Endothelial cell of umbilical vein (primary cell): ENCODE data around the gene UBE3B. TPM values are rescaled to one million over a fixed set of nuclear protein-coding genes. Genes with fewer than 3 reads are reported as not detected.

Source experiments
- BruUV-seq: library from RNA; stranded (reverse); fragments of 400-500 nt; replicated peaks from 2 replicates; lab custom pipeline; 2021; lab: Mats Ljungman, UMichigan
- CTCF ChIA-PET: fragments of 300-600, 350-600 bp; sonication (Branson Sonifier 250); formaldehyde crosslinking; loops from one replicate; lab custom pipeline; 2021; ENCODE audit warnings: antibody characterized with exemption, inconsistent platforms; lab: Charles Lee
- POLR2A ChIA-PET: fragments of 300-600, 350-600 bp; sonication (Branson Sonifier 250); formaldehyde crosslinking; loops from one replicate; lab custom pipeline; 2021; ENCODE audit warnings: antibody characterized with exemption, inconsistent platforms; lab: Charles Lee
- DNase-seq: peaks from one replicate; pipeline ENCODE4 v3.0.0-alpha.2; 2011; ENCODE audit warnings: low read depth, low spot score
- FAIRE-seq: peaks from 2 replicates; lab custom pipeline; 2011; peaks lifted over from hg19 to GRCh38; lab: Jason Lieb, UNC
- H2AFZ ChIP-seq: 2 replicates; pipeline ENCODE4 v1.6.0; 2012; ENCODE audit warnings: low read depth, low read length, control low read depth, inconsistent platforms
- H3K27ac ChIP-seq: 2 replicates; pipeline ENCODE4 v1.5.1; 2011; ENCODE audit warnings: low read depth, mild to moderate bottlenecking, control low read depth, low read length, moderate library complexity; ENCODE audit not compliant: insufficient read depth
- H3K27me3 ChIP-seq, 2 experiments: 2 replicates each; pipeline versions ENCODE4 v1.6.0 to v1.6.1; 2011; ENCODE audit warnings: low read length in 2 of 2, mixed read lengths in 1 of 2; ENCODE audit not compliant: control insufficient read depth in 2 of 2, insufficient read depth in 2 of 2
- H3K36me3 ChIP-seq, 2 experiments: 2 replicates in 1 of 2; 3 replicates in 1 of 2; pipeline ENCODE4 v1.5.1; 2011; ENCODE audit warnings: low read length in 2 of 2, mild to moderate bottlenecking in 1 of 2, moderate library complexity in 1 of 2; ENCODE audit not compliant: control insufficient read depth in 2 of 2, insufficient read depth in 2 of 2; ENCODE audit errors: extremely low read depth in 1 of 2
- H3K4me1 ChIP-seq: 3 replicates; pipeline ENCODE4 v1.5.1; 2011; ENCODE audit warnings: mild to moderate bottlenecking, low read length; ENCODE audit not compliant: control insufficient read depth, insufficient read depth; ENCODE audit errors: extremely low read depth
- H3K4me2 ChIP-seq: 2 replicates; pipeline ENCODE4 v1.6.1; 2011; ENCODE audit warnings: low read length, control low read depth, mixed read lengths; ENCODE audit not compliant: insufficient read depth
- H3K4me3 ChIP-seq, 3 experiments: fragments of 200-600 bp in 1 of 3; sonication (generic), shearing (Covaris generic) in 1 of 3; replicated peaks in 1 of 3; 2 replicates each; pipeline ENCODE4 v1.5.1; 2011 to 2016; ENCODE audit warnings: control low read depth in 3 of 3, low read length in 3 of 3, mild to moderate bottlenecking in 2 of 3, inconsistent platforms in 1 of 3, low read depth in 1 of 3, moderate library complexity in 1 of 3; ENCODE audit not compliant: insufficient read depth in 1 of 3
- H3K79me2 ChIP-seq: 2 replicates; pipeline ENCODE4 v1.6.0; 2012; ENCODE audit warnings: low read length, inconsistent platforms; ENCODE audit not compliant: control insufficient read depth, insufficient read depth
- H3K9ac ChIP-seq: replicated peaks from 2 replicates; pipeline ENCODE3; 2011; ENCODE audit warnings: low read length, control low read depth; ENCODE audit not compliant: insufficient read depth; ENCODE audit errors: extremely low read depth
- H3K9me1 ChIP-seq: replicated peaks from 3 replicates; pipeline ENCODE4 v1.6.0; 2011; ENCODE audit warnings: mild to moderate bottlenecking, low read length; ENCODE audit not compliant: control insufficient read depth, insufficient read depth; ENCODE audit errors: extremely low read depth
- H3K9me3 ChIP-seq: replicated peaks from 2 replicates; pipeline ENCODE4 v1.5.1; 2012; ENCODE audit warnings: low read length, inconsistent platforms; ENCODE audit not compliant: control insufficient read depth, insufficient read depth
- H4K20me1 ChIP-seq: replicated peaks from 2 replicates; pipeline ENCODE3; 2011; ENCODE audit warnings: mild to moderate bottlenecking, low read length; ENCODE audit not compliant: control insufficient read depth, insufficient read depth; ENCODE audit errors: extremely low read depth
- EZH2 ChIP-seq: IDR thresholded peaks from 2 replicates; pipeline ENCODE4 v1.6.1; 2012; ENCODE audit warnings: borderline replicate concordance, low read depth, mild to moderate bottlenecking, moderate library complexity, low read length, inconsistent platforms; ENCODE audit not compliant: severe bottlenecking
- FOS ChIP-seq: IDR thresholded peaks from 2 replicates; pipeline ENCODE4 v1.6.1; 2011; ENCODE audit warnings: mild to moderate bottlenecking, low read length, moderate library complexity, borderline replicate concordance; ENCODE audit not compliant: insufficient read depth
- GATA2 ChIP-seq: IDR thresholded peaks from 2 replicates; pipeline ENCODE4 v1.7.0; 2011; ENCODE audit warnings: low read depth, mild to moderate bottlenecking, moderate library complexity, mixed read lengths, low read length; ENCODE audit not compliant: insufficient read length, insufficient read depth
- JUN ChIP-seq: IDR thresholded peaks from 2 replicates; pipeline ENCODE4 v1.6.1; 2011; ENCODE audit warnings: borderline replicate concordance, low read depth; ENCODE audit not compliant: insufficient read length, insufficient read depth
- MYC ChIP-seq: IDR thresholded peaks from one replicate; pipeline ENCODE4 v1.6.1; 2011; ENCODE audit warnings: mild to moderate bottlenecking, low read depth, low read length
- POLR2A ChIP-seq: IDR thresholded peaks from 2 replicates; pipeline ENCODE4 v1.6.1; 2012; ENCODE audit warnings: low read depth, mild to moderate bottlenecking, control low read depth, low read length
- POLR2AphosphoS5 ChIP-seq: IDR thresholded peaks from 2 replicates; pipeline ENCODE4 v1.6.1; 2012; ENCODE audit warnings: low read depth, mild to moderate bottlenecking, control low read depth, low read length, moderate library complexity; ENCODE audit not compliant: insufficient read depth
- dilution Hi-C: fragments of 300-500 bp; cut with MboI; formaldehyde crosslinking; loops from one replicate; pipeline ENCODE4 v1.15.0; 2019; ENCODE audit warnings: low sequenced_read_pairs; ENCODE audit not compliant: extremely low pct_ligation_motif_present
- intact Hi-C: fragments of 100-400 bp; cut with micrococcal nuclease; formaldehyde crosslinking; loops from one replicate; pipeline ENCODE4 v1.10.0; 2022
- polyA plus RNA-seq, 4 experiments: library from polyadenylated mRNA; depleted of rRNA in 3 of 4; stranded (reverse) in 3 of 4; unstranded in 1 of 4; fragments of >200 nt; gene quantifications; 2 replicates each; pipeline versions ENCODE4 v1.2.1 to v1.2.3, GENCODE V29; 2011 to 2012; ENCODE audit warnings: missing spikeins in 1 of 4
- total RNA-seq: library from RNA; stranded (reverse); gene quantifications from 2 replicates; pipeline ENCODE4 v1.2.3, GENCODE V29; 2021
- TF ChIP-seq, protein P1 (sequence below), 2 donors: IDR thresholded peaks; 1 replicate in 1 of 2; 2 replicates in 1 of 2; pipeline ENCODE4 v1.5.1; 2011; ENCODE audit warnings: low read length in 2 of 2, mild to moderate bottlenecking in 2 of 2, moderate library complexity in 2 of 2, control low read depth in 1 of 2, inconsistent platforms in 1 of 2, low read depth in 1 of 2; ENCODE audit not compliant: insufficient read depth in 1 of 2; ENCODE audit errors: extremely low read depth in 1 of 2
- TF ChIP-seq, protein P2 (sequence below): IDR thresholded peaks from 2 replicates; pipeline ENCODE4 v1.6.1; 2011; ENCODE audit not compliant: insufficient read depth, insufficient read length

Gene UBE3B
- total and polyA plus RNA-seq, 2 donors (not counting 3 experiments of a cell fraction or from before 2014, with no cell fraction given) = 24.9 to 40.8 TPM

DNA sequence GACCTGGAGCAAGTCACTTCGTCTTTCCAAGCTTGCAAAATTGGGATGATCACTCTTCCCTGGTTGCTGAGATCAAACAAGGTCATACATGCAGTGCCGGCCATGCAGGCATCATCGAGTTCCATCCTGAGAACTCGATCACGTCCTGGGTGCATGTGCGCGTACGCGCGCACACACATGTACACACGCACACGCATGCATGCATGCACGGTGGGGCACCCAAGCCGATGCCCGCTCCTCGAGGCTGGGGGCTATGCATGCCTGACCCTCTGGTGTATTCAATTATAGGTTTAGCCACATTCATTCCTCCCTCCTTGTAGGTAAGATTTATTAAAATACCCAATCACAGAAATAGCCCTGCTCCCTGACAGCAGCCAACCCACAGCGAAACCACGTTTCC is 69.9 kb downstream of the UBE3B start:
- Histone ChIP-seq H3K4me2 (no peak overlapping the region), H3K4me3 (no peak overlapping the region), H3K9me3 (no peaks in the 10 kb centered on the region), H3K79me2 (no peaks in the 10 kb centered on the region), H3K4me1 (peaks cover 8% of the 10 kb centered on the region), H3K9ac (no peak overlapping the region), H3K27ac (no peak overlapping the region), H3K36me3 (no peaks in the 10 kb centered on the region), H3K9me1 (no peaks in the 10 kb centered on the region), H4K20me1 (no peaks in the 10 kb centered on the region), H2AFZ (no peak overlapping the region), H3K27me3 (no peaks in the 10 kb centered on the region)
- POLR2A ChIA-PET = no interaction called here
- no peak for TF ChIP-seq GATA2
- no peak for TF ChIP-seq POLR2A
- TF ChIP-seq POLR2AphosphoS5 = no peak
- TF ChIP-seq, protein P1, sequence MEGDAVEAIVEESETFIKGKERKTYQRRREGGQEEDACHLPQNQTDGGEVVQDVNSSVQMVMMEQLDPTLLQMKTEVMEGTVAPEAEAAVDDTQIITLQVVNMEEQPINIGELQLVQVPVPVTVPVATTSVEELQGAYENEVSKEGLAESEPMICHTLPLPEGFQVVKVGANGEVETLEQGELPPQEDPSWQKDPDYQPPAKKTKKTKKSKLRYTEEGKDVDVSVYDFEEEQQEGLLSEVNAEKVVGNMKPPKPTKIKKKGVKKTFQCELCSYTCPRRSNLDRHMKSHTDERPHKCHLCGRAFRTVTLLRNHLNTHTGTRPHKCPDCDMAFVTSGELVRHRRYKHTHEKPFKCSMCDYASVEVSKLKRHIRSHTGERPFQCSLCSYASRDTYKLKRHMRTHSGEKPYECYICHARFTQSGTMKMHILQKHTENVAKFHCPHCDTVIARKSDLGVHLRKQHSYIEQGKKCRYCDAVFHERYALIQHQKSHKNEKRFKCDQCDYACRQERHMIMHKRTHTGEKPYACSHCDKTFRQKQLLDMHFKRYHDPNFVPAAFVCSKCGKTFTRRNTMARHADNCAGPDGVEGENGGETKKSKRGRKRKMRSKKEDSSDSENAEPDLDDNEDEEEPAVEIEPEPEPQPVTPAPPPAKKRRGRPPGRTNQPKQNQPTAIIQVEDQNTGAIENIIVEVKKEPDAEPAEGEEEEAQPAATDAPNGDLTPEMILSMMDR (IDR thresholded peaks at IDR 0.05; ENCODE audit: extremely low read depth in 1 of 2, insufficient read depth in 1 of 2, low read depth in 1 of 2, low read length in 2 of 2) = no peak
- intact Hi-C loops (no loop called here), dilution Hi-C loops (no loop called here)
- no TSS peak for BruUV-seq
- DNase-seq (no peak), FAIRE-seq (no peak)
- CTCF ChIA-PET = no interaction called here

DNA sequence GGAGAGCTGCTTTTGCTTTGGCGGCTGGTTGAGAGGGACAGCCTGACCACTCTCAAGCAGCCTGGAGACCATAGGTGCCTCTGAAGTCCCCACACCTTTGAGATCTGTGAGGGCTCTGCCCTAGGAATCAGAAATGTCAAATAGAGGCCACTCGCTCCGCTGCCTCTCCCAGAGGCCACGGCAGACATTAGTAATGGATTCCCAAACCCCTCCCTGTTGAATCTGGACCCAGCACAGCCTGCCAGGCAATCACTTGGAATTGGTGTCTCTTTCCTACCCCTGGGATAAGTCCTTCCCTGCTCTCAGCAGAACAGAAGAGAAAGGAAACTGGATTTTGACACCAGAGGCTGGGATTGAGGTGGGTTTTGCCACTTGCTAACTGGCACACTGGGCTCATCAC is 70.8 kb downstream of the UBE3B start:
- Histone ChIP-seq H3K9me1 (no peaks in the 10 kb centered on the region), H3K4me2 (no peak overlapping the region), H3K9ac (no peak overlapping the region), H2AFZ (no peak overlapping the region), H3K79me2 (no peaks in the 10 kb centered on the region), H3K27ac (no peak overlapping the region), H3K4me3 (no peak overlapping the region), H3K9me3 (no peaks in the 10 kb centered on the region), H3K27me3 (no peaks in the 10 kb centered on the region), H3K36me3 (no peaks in the 10 kb centered on the region), H3K4me1 (peaks cover 8% of the 10 kb centered on the region), H4K20me1 (no peaks in the 10 kb centered on the region)
- FAIRE-seq (no peak), DNase-seq (no peak)
- no TSS peak for BruUV-seq
- intact Hi-C loops (no loop called here), dilution Hi-C loops (no loop called here)
- TF ChIP-seq FOS (no peak), JUN (no peak), MYC (no peak), POLR2AphosphoS5 (no peak), POLR2A (no peak), GATA2 (no peak), EZH2 (no peak)
- TF ChIP-seq, protein P1 (IDR thresholded peaks at IDR 0.05; ENCODE audit: extremely low read depth in 1 of 2, insufficient read depth in 1 of 2, low read depth in 1 of 2, low read length in 2 of 2) = no peak
- TF ChIP-seq, protein P2, sequence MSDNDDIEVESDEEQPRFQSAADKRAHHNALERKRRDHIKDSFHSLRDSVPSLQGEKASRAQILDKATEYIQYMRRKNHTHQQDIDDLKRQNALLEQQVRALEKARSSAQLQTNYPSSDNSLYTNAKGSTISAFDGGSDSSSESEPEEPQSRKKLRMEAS = no peak
- ChIA-PET POLR2A (no interaction called here), CTCF (no interaction called here)
